ENCODE data around the gene NCKAP5L.
"Not testable (repeated sequence)": the region's sequence is repeated elsewhere in the genome, so short reads cannot be mapped to it uniquely, and the experiment has no call there.

The NCKAP5L gene

GRCh38 chr12:49796606-49797448 lies 31.4 kb downstream of the NCKAP5L start:
- DNase-seq, result no peak

DNA sequence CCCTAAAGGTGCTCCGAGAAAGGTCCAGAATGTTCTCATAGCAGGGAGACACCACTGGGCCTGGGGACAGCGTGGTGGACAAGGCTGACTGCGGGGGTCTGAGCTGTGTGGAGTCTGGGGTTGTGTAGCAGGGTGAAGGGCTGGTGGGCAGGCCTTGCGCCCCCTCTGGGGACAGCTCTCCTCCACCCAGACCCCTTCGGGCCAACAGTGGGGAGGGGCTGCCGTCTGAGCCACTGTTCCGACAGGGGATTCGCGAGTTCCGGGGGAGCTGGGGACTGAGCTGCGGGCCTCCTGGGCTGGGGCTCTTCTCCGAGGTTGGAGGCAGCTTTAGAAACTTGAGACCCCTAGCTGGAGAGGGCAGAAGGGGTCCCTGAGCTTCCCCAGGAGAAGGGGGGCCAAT lies 32.1 kb downstream of the NCKAP5L start:
- no peak for DNase-seq

GRCh38 chr12:49795654-49796105 lies 32.5 kb downstream of the NCKAP5L start:
- DNase-seq, result no peak

DNA sequence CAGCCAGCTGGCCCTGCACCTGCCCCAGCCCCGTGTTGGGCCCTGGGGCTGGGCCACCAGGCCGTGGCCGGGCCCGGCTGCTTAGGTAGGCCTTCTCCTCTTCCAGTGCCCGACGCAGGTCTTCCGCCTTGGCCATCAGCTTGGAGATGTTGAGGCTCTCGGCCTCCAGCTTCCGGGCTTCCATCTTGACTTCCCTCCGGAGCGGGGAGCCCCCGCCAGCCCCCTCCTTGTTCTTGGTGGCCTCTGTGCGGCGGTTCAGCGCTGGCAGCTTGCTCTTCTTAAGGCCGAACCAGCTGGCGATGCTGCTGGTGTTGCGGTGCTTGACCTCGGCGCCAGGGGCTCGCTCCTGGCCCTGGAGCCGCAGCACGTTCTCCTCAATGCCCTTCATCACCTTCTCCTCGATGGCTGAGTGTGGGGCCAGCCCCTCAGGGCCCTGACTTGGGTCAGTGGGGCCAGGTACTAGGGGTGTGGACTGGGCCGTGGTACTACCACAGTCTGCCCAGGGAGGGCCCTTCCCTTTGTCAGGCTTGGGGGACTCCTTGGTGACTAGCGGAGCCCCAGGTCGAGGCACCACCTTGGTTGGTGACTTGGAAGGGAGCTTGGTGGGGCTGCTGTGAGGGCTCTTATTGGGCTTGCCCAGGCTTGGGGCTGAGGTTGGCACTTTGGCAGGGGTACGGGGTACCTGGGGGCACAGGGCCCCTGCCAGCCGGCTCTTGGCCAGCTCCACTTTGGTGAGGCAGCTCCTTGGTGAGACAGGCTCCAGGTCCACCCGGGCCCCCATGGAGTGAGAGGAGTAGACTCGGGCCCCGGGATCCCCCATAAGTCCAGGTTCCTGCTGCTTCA lies 33.2 kb downstream of the NCKAP5L start:
- no peak for DNase-seq

- no peak for DNase-seq
Measured at GRCh38 chr12:49794021-49794420, 34.2 kb downstream of the NCKAP5L start.

DNA sequence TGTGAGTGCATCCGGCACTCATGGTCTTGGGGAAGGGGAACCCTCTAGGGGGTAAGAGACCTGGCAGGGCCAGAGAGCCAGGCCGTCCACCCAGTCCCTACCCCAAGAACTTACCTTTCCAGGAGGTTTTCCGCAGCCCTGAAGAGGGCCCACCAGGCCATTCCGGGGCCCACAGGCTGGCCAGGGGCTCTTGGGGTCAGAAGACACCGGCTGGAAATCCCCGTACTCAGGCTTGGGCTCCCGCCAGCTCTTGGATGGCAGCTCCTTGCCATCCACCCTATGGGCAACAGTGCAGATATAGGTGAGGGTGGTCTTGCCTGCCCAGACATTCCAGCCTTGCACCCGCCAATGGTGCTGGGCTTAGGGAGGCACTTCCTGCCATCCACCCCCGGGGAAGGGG lies 34.6 kb downstream of the NCKAP5L start:
- no peak for DNase-seq

GRCh38 chr12:49792976-49793580 lies 35.1 kb downstream of the NCKAP5L start:
- DNase-seq, result no peak

GRCh38 chr12:49792181-49792970 lies 35.8 kb downstream of the NCKAP5L start:
- no peak for DNase-seq

DNA sequence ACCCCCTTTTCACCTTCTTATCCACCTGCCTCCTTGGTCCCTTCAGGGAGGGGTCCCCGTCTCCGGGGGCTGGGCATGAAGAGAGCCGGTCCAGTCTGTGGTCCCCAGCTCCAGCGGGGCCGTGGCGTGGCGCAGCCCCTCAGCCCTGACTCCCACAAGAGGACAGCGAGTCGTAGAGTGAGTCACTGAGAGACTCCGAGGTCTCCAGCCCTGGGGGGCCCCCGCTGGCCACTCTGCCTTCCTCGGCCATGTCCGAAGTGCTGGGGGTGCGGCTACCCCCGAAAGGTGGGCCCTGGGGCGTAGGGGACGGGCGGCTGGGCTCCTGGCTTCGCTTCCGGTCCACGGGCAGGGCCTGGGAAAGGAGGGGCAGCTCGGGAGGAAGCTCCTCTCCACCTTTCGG lies 36.5 kb downstream of the NCKAP5L start:
- DNase-seq, result no peak

GRCh38 chr12:49790741-49791555 lies 37.3 kb downstream of the NCKAP5L start:
- no peak for DNase-seq

- DNase-seq, result no peak
Measured at GRCh38 chr12:49789992-49790391, 38.2 kb downstream of the NCKAP5L start.

GRCh38 chr12:49787672-49788071 lies 40.5 kb downstream of the NCKAP5L start:
- DNase-seq, result no peak

DNA sequence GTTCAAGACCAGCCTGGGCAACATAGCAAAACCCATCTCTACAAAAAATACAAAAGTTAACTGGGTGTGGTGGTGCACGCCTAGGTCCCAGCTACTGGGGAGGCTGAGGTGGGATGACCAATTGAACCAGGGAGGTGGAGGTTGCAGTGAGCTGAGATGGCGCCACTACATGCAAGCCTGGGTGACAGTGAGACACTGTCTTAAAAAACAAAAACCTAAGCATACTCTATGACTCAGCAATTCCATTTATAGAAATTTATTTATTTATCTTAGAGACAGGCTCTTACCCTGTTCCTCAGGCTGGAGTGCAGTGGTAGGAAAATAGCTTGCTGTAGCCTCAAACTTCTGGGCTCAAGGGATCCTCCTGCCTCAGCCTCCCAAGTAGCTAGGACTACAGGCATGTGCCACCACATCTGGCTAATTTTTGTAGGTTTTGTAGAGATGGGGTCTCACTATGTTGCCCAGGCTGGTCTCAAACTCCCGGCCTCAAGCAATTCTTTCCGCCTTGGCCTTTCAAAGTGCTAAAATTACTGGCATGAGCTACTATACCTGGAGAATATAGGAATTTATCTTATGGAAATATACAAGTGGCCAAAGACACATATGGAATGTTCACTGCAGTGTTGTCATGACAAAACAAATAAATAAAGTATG lies 43.3 kb downstream of the NCKAP5L start:
- no peak for DNase-seq

GRCh38 chr12:49783917-49784676 lies 44.1 kb downstream of the NCKAP5L start:
- DNase-seq, result no peak

- DNase-seq, result not testable (repeated sequence)
Measured at GRCh38 chr12:49780914-49781313, 47.3 kb downstream of the NCKAP5L start.

- no peak for DNase-seq
Measured at GRCh38 chr12:49779581-49779980, 48.6 kb downstream of the NCKAP5L start.

GRCh38 chr12:49777800-49778748 lies 50.1 kb downstream of the NCKAP5L start:
- DNase-seq, result peak; percentile 55 to 67 (median 58)

DNA sequence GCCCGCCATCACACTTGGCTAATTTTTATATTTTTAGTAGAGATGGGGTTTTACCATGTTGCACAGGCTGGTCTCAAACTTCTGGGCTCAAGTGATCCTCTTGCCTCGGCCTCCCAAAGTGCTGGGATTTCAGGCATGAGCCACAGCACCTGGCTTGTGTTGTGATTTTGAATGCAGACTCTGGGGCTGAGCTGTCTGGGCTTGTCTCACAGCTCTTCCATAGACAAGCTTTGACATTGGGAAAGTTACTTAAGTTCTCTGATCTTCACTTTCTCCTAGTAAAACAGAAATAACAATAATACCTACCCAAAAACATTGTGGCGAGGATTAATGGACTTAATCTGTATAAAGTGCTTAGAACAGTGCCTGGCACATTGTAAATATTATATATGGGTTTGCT lies 50.9 kb downstream of the NCKAP5L start:
- DNase-seq, result no peak

GRCh38 chr12:49776858-49777257 lies 51.4 kb downstream of the NCKAP5L start:
- DNase-seq, result no peak
